ENCODE data around the gene TSPAN9. TPM values are rescaled to one million over a fixed set of nuclear protein-coding genes. Genes with fewer than 3 reads are reported as not detected.

The TSPAN9 gene
- polyA plus RNA-seq, 1 donor (not counting 4 experiments of a cell fraction or from before 2014, with no cell fraction given), result 27.5 TPM

- H2AFZ ChIP-seq (ENCODE audit: control insufficient read depth, low read length), result no peak overlapping the region
- no peaks in the 10 kb centered on the region for H4K20me1 ChIP-seq (ENCODE audit: control insufficient read depth, extremely low read depth, insufficient read depth, low read length)
- H3K79me2 ChIP-seq (ENCODE audit: control insufficient read depth, insufficient read depth, low read length), result peaks cover 19% of the 10 kb centered on the region
- no peak overlapping the region for H3K4me3 ChIP-seq (ENCODE audit: control insufficient read depth in 2 of 3, extremely low read depth in 1 of 3, insufficient read depth in 2 of 3, low read depth in 1 of 3, low read length in 3 of 3)
- no peak overlapping the region for H3K9ac ChIP-seq (ENCODE audit: control insufficient read depth, extremely low read depth, insufficient read depth, low read length)
- TF ChIP-seq, protein P1, sequence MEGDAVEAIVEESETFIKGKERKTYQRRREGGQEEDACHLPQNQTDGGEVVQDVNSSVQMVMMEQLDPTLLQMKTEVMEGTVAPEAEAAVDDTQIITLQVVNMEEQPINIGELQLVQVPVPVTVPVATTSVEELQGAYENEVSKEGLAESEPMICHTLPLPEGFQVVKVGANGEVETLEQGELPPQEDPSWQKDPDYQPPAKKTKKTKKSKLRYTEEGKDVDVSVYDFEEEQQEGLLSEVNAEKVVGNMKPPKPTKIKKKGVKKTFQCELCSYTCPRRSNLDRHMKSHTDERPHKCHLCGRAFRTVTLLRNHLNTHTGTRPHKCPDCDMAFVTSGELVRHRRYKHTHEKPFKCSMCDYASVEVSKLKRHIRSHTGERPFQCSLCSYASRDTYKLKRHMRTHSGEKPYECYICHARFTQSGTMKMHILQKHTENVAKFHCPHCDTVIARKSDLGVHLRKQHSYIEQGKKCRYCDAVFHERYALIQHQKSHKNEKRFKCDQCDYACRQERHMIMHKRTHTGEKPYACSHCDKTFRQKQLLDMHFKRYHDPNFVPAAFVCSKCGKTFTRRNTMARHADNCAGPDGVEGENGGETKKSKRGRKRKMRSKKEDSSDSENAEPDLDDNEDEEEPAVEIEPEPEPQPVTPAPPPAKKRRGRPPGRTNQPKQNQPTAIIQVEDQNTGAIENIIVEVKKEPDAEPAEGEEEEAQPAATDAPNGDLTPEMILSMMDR (optimal IDR thresholded peaks at IDR 0.05 in 1 of 3, IDR thresholded peaks at IDR 0.05 in 1 of 3, conservative IDR thresholded peaks at IDR 0.05 in 1 of 3; ENCODE audit: extremely low read depth in 1 of 3, insufficient read depth in 2 of 3, low read length in 3 of 3), result no peak
- no peak for TF ChIP-seq EZH2 (IDR thresholded peaks at IDR 0.05; ENCODE audit: low read length)
- no peak for FAIRE-seq
- H3K36me3 ChIP-seq (ENCODE audit: control insufficient read depth in 2 of 2, extremely low read depth in 1 of 2, insufficient read depth in 2 of 2, low read length in 2 of 2), result peaks cover 5 to 8% of the 10 kb centered on the region in 2 experiments
- no peak for DNase-seq (ENCODE audit: low read depth, low spot score)
- H3K4me1 ChIP-seq (ENCODE audit: control insufficient read depth, extremely low read depth, insufficient read depth, low read length), result peaks cover 22% of the 10 kb centered on the region
- H3K27me3 ChIP-seq (ENCODE audit: control insufficient read depth, extremely low read depth, insufficient read depth, low read length), result no peaks in the 10 kb centered on the region
- no peak overlapping the region for H3K27ac ChIP-seq (ENCODE audit: control insufficient read depth, insufficient read depth, low read length)
- no peak overlapping the region for H3K4me2 ChIP-seq (ENCODE audit: control insufficient read depth, extremely low read depth, insufficient read depth, low read depth, low read length)
- no peaks in the 10 kb centered on the region for H3K9me3 ChIP-seq (ENCODE audit: control insufficient read depth, low read depth, low read length)
- H3K9me1 ChIP-seq (ENCODE audit: control insufficient read depth, extremely low read depth, insufficient read depth, low read length), result no peaks in the 10 kb centered on the region
- dilution Hi-C loops (cut with MboI; ENCODE audit: extremely low pct_ligation_motif_present, low sequenced_read_pairs), result no loop called here
These were observed 7.6 kb downstream of the TSPAN9 start for GRCh38 chr12:3084742-3085141.

GRCh38 chr12:3085341-3086139, 8.4 kb downstream of the TSPAN9 start:
- no peaks in the 10 kb centered on the region for H3K9me3 ChIP-seq (ENCODE audit: control insufficient read depth, low read depth, low read length)
- peaks cover 22% of the 10 kb centered on the region for H3K4me1 ChIP-seq (ENCODE audit: control insufficient read depth, extremely low read depth, insufficient read depth, low read length)
- H3K27ac ChIP-seq (ENCODE audit: control insufficient read depth, insufficient read depth, low read length), result no peak overlapping the region

More at GRCh38 chr12:3085341-3086139, 8.4 kb downstream of the TSPAN9 start:
- Histone ChIP-seq H3K27me3 (ENCODE audit: control insufficient read depth, extremely low read depth, insufficient read depth, low read length) (no peaks in the 10 kb centered on the region), H3K4me2 (ENCODE audit: control insufficient read depth, extremely low read depth, insufficient read depth, low read depth, low read length) (no peak overlapping the region), H3K36me3 (ENCODE audit: control insufficient read depth in 2 of 2, extremely low read depth in 1 of 2, insufficient read depth in 2 of 2, low read length in 2 of 2) (peaks cover 5 to 10% of the 10 kb centered on the region in 2 experiments), H3K79me2 (ENCODE audit: control insufficient read depth, insufficient read depth, low read length) (peaks cover 21% of the 10 kb centered on the region), H3K9ac (ENCODE audit: control insufficient read depth, extremely low read depth, insufficient read depth, low read length) (no peak overlapping the region), H3K9me1 (ENCODE audit: control insufficient read depth, extremely low read depth, insufficient read depth, low read length) (no peaks in the 10 kb centered on the region), H4K20me1 (ENCODE audit: control insufficient read depth, extremely low read depth, insufficient read depth, low read length) (no peaks in the 10 kb centered on the region), H2AFZ (ENCODE audit: control insufficient read depth, low read length) (no peak overlapping the region), H3K4me3 (ENCODE audit: control insufficient read depth in 2 of 3, extremely low read depth in 1 of 3, insufficient read depth in 2 of 3, low read depth in 1 of 3, low read length in 3 of 3) (no peak overlapping the region)
- DNase-seq (ENCODE audit: low read depth, low spot score) (no peak), FAIRE-seq (peak; percentile 43)
- TF ChIP-seq, protein P1 (optimal IDR thresholded peaks at IDR 0.05 in 1 of 3, IDR thresholded peaks at IDR 0.05 in 1 of 3, conservative IDR thresholded peaks at IDR 0.05 in 1 of 3; ENCODE audit: extremely low read depth in 1 of 3, insufficient read depth in 2 of 3, low read length in 3 of 3), result no peak
- no peak for TF ChIP-seq EZH2 (IDR thresholded peaks at IDR 0.05; ENCODE audit: low read length)
- dilution Hi-C loops (cut with MboI; ENCODE audit: extremely low pct_ligation_motif_present, low sequenced_read_pairs), result no loop called here
